HG02870 (cell line): ENCODE measurements around the gene SCARB1.

Experiments used
- ATAC-seq: cut with Tn5 transposase; IDR thresholded peaks from one replicate; pipeline ENCODE4 v1.9.1; 2021; ENCODE audit warnings: mild to moderate bottlenecking, moderate library complexity; ENCODE audit not compliant: unreplicated experiment

SCARB1 gene

DNA sequence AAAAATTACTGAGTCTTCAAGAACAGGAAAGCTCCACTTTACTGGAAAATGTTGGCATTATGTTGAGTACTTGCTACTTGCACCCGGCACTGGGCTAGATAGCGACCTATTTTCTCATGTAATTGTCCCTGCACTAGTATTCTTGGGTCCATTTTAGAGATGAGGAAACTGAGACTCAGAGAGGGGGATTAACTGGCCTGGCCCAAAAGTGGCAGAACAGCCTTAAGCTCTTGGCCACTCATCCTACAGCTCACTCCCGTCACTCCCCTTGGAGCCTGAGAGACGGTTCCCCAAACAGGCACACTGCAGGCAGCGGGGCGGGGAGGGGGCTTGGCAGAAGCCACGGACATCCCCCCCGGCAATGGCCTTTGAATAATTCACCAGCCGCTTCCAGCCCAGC is 113.9 kb downstream of the SCARB1 start:
- ATAC-seq, result no peak

GRCh38 chr12:124747426-124748161 is 116.1 kb downstream of the SCARB1 start:
- no peak for ATAC-seq

DNA sequence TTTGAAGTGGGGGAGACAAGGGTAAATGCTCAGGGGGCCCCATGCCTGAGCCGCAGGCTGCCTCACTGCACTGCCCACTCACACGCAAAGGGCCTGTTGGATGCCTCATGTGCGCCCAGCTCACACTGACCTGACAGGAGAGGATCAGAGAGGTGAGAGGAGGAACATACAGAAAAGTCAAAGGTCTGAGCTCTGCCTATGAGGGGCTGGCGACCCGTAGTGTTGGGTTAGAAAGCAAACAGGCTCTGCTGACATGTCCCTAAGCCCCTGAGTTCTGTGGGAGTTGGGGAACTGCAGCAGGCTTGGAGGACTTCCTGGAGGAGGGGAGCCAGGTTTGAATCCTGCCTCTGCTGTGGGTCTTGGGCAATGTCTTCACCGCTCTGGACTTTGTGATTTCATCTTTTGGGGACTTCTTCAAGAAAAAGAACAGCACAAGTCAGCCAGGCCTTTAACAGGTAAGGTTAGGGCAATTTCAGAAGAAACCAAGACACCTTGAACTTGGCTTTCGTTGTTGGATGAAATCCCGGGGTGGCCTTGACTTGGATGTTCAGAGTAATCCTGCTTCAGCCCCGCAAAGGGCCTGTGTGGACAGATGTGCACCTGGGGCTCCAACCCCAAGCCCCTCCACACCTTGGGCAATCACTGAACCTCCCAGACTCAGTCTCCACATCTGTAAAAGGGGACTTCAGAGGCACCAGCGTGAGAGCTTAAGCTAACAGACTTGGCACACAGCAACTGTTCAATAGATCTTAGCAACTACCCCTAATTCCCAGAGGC is 116.8 kb downstream of the SCARB1 start:
- no peak for ATAC-seq

DNA sequence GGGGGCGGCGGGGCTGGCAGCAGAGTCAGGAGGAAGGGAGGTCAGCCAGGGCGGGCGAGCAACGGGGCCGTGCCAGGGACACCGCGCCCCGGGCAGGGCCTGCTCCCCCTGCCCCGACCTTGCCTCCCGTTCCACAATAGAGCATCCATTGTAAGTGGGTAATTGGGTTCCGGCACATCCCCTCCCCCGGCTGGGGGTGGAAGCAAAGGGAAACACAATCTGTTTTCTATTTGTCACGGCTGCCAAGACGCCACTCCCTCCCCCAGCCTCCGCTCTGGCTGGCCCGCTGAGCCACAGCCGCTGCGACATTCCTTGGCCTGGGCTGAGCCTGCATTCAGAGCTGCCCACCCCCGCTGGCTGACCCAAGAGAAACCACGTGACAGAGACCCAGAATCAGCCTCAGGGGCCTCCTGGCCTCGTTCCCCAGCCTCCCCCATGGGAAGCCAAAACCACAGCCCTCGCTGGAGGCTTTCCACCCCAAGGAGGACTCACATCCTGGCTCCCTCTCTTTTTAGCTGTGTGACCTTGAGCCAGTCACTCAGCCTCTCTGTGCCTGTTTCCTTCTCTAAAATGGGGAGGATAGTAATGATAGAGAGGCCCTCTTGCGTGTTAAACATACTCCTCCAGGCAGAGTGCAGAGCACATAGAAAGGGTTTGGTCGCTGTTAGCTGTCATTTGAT is 117.6 kb downstream of the SCARB1 start:
- no peak for ATAC-seq

- ATAC-seq, result no peak
Measured at GRCh38 chr12:124745465-124745890, 118.2 kb downstream of the SCARB1 start.

- peak; percentile 45 for ATAC-seq
Measured at GRCh38 chr12:124744659-124745464, 118.8 kb downstream of the SCARB1 start.

DNA sequence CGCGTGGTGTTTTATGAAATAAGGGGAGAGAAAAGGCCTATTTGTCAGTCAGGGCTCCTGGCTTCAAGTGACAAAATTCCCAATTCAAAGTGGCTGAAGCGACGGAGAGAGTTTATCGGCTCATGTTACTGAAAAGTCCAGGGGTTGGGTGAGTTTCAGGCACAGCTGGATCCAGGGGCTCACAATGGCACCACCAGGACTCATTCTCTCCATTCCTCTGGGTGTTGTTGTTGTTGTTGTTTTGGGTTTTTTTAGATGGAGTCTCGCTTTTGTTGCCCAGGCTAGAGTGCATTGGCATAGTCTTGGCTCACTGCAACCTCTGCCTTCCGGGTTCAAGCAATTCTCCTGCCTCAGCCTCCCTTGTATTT is 119.4 kb downstream of the SCARB1 start:
- ATAC-seq, result no peak

- ATAC-seq, result no peak
Measured at GRCh38 chr12:124743479-124744272, 120.0 kb downstream of the SCARB1 start.

DNA sequence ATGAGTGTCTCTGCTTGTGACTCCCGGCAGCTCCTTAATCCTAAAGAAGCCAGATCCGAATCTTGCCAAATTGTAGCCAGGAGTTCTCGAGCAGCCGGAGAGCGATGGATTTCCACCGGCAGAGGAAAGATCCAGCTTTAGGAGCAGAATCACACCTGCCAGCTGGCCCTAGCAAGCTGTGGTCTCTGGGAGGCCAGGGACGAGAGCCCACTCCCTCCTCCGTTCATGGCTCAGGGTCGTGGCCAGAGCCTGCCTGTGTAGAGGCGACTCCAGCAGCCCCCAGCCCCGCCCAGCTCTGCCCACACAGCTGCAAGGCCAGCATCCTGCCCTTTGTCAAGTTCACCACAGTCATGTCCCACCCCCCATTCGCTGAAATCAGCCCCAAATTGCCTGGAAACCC is 121.0 kb downstream of the SCARB1 start:
- no peak for ATAC-seq

DNA sequence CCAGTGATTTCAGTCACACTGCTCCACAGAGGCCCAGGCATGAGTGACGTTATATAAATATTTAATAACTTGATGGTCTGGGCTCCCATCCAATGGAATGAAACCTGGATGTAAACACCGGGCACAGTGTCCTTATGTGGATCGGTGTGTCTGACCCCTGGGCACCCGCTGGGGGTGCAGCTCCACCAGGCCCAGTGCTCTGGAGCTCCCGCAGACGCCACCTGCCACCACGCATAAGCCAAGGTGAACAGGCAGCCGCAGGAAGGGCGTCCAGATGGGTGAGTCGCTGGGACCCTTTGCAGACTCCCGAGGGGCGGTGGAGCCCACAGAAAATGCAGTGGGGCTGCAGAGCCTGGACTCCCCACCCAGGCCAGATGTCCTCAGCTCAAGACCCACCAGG is 121.6 kb downstream of the SCARB1 start:
- no peak for ATAC-seq

- ATAC-seq, result no peak
Measured at GRCh38 chr12:124741211-124741610, 122.5 kb downstream of the SCARB1 start.

DNA sequence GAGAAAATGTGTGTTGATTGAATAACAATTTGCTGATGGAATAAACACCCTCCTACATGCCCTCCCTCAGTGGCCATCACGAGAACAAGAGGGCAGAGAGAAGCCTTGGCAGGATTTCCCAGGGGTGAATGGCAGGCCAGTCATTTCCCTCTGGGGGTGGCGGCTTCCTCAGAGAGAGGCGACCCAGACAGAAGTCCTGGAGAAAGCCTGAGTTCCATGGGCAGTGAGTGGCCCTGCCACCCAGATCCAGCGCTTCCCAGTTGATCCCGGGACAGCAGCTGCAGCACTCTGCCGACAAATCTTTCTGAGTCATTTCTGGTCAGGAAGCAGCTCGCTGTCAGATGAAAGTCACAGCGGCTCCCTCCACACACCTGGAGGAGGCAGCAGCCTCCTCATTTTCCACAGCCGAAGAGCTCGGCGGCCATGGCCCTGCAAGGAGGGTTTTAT is 123.0 kb downstream of the SCARB1 start:
- ATAC-seq, result no peak

DNA sequence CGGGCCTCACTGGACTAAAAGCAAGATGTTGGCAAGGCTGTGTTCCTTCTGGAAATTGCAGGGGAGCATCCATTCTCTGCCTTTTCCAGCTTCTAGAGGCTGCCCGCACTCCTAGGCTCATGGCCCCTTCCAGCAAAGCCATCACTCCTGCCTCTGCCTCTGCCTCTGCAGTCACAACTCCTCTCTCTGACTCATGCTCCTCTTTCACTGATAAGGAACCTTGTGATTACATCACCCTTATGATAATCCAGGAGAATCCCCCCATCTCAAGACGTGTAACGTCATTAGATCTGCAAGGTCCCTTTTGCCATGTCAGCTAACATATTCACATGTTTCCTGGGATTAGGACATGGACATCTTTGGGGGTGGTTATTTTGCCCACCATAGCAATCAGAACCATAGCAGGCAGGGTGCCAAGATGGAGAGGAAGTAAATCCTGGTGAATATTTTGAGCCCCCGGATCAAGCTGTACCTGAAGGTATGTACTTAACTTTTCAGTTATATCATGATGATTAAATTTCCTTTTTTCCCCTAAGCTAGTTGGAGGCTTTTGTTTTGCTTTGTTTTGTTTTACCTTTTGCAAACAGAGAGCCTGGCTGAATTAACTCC is 123.6 kb downstream of the SCARB1 start:
- no peak for ATAC-seq

DNA sequence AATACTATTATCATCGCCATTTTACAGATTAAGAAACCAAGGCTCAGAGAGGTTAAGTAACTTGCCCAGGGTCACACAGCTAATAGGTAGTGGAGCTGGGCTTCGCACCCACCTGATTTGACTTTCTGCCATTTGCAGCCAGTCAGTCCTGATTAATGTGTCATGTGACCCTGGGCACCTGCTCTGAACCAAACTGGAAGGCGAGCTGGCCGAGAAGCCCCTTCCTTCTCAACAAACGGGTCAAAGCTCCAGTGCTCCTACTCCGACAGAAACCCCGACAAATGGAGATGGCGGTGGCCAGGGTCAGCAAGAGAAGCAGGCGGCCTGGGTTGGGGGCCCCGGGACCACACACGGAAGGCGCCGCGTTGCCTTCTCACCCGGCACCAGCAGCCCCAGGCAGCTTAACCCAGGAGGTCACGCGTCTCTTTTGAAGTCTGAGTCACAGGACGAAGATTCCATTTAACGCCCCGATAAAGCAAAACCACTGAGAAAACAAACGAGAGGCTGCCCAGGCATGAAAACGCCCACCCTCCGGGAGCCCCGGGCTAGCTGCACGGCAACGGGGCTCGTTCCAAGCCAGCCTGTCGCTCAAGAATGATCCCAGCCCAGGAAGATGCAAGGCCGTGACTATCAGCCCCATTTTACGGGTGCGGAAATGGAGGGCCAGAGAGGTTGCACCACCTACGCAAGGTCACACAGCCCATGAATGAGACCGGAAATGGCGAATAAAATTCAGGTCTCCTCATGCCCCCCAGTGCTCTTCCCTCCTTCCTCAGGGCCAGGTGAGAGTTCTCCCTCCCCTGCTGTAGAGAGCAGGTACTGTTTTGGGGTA is 124.8 kb downstream of the SCARB1 start:
- ATAC-seq, result no peak

GRCh38 chr12:124737772-124738635 is 125.7 kb downstream of the SCARB1 start:
- ATAC-seq, result no peak

DNA sequence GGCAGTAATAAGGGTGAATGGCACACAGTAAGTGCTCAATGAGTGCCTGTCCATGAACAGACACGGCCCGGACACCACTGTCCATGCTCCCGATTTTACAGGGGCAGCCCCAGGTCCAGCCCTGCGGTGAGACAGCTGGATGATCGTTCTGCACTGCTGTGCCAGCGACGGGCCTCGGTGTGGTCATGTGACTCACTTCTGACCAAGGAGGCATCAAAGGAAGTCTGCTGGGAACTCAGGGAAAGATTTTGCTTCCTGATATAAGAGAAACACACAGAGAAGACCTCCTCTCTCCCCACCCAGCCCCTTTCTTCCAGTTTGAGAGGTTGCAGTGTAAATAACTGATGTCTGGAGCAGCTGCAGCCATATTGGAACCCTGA is 126.6 kb downstream of the SCARB1 start:
- no peak for ATAC-seq

DNA sequence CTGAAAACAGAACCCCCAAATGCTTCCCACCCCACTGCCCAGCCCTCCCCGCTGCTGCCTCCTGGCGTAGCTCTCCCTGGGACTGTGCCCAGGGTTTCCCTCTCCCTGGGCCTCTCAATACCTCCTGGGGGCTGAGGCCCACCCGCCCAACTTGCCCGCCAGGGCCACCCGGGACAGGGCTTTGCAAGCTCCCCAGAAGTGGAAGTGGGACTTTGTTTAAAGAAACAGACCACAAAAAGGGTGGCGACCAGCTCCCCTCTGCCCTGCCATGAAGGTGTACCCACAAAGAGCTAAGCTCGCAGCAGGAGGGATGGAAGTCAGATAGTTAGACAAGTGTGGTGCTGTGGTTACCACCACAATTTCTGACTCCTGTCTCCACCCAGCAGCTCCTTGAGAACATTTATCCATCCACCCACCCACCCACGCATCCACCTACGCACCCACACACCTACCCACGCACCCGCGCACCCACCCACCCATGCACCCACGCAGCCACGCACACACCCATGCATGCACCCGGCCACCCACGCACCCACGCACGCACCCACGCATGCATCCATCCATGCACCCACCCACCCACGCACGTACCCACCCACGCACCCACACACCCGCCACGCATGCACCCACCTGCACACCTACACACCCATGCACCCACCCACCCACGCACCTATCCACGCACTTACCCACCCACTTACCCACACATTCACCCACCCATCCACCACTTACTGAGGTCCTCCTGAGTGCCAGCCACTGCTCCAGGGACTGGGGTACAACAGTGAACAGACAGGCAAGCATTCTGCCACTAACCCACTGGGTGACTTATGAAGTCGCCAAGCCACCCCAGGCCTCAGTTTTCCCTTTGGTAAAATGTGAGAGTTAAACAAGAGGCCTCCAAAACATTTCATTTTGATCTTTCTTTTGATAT is 127.3 kb downstream of the SCARB1 start:
- no peak for ATAC-seq
